HUES48 (cell line): ENCODE data around the gene SLC28A1.

Source experiments
- H3K27ac ChIP-seq: one replicate; pipeline ENCODE4 v1.7.0; 2013; ENCODE audit warnings: low read depth, low read length, inconsistent platforms
- H3K27me3 ChIP-seq: 2 replicates; pipeline ENCODE4 v1.6.1; 2013; ENCODE audit warnings: mild to moderate bottlenecking, low read length; ENCODE audit not compliant: control insufficient read depth, insufficient read depth
- H3K36me3 ChIP-seq: 2 replicates; pipeline ENCODE4 v1.6.1; 2013; ENCODE audit warnings: low read length; ENCODE audit not compliant: control insufficient read depth, insufficient read depth
- H3K4me1 ChIP-seq: 2 replicates; pipeline ENCODE4 v1.6.1; 2013; ENCODE audit warnings: mild to moderate bottlenecking, low read length; ENCODE audit not compliant: control insufficient read depth, insufficient read depth
- H3K4me3 ChIP-seq: 2 replicates; pipeline ENCODE4 v1.5.1; 2013; ENCODE audit warnings: mild to moderate bottlenecking, low read depth, low read length
- H3K9ac ChIP-seq: 2 replicates; pipeline ENCODE4 v1.6.1; 2013; ENCODE audit warnings: mild to moderate bottlenecking, low read depth, low read length, moderate library complexity
- H3K9me3 ChIP-seq: 2 replicates; pipeline ENCODE4 v1.6.1; 2013; ENCODE audit warnings: low read length; ENCODE audit not compliant: control insufficient read depth, insufficient read depth

SLC28A1 gene

DNA sequence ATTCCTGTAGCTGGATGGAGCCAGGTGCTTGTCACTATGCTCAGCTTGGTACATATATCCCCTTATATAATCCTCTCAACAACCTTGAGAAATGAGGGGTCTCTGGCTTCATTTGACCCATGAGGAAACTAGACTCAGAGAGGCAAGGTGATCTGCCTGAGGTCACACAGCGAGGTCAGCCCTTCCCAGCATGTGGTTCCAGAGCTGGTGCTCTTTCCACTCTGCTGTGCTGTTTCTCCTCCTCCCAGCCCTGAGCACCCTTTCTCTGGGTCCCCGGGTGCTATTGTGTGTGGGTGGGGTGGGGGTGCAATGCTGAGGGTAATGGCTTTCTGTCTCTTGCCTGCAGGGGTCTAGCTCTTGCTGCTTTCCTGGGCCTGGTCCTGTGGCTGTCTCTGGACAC, 19.3 kb downstream of the SLC28A1 start:
- H3K27ac ChIP-seq, result no peak overlapping the region
- no peak overlapping the region for H3K4me3 ChIP-seq
- no peaks in the 10 kb centered on the region for H3K4me1 ChIP-seq
- no peak overlapping the region for H3K9ac ChIP-seq
- no peaks in the 10 kb centered on the region for H3K9me3 ChIP-seq
- no peaks in the 10 kb centered on the region for H3K36me3 ChIP-seq
- H3K27me3 ChIP-seq, result no peaks in the 10 kb centered on the region

DNA sequence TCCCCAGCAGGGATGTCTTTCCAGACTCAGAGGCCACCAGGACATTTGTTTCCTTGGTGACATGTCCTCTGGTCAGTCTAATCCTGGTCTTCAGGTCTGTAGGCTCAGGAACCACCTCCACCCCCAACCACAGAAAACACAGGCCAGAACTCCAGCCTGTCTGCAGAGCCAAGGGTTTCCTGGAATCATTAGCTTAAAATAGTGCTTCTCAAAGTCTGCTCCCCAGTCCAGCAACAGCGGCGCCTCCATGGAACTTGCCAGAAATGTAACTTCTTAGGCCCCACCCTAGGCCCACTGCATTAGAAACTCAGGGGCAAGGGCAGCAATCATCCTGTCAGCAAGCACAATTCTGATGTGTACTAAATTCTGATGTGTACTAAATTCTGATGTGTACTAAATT, 20.0 kb downstream of the SLC28A1 start:
- Histone ChIP-seq H3K9ac (no peak overlapping the region), H3K36me3 (no peaks in the 10 kb centered on the region)

DNA sequence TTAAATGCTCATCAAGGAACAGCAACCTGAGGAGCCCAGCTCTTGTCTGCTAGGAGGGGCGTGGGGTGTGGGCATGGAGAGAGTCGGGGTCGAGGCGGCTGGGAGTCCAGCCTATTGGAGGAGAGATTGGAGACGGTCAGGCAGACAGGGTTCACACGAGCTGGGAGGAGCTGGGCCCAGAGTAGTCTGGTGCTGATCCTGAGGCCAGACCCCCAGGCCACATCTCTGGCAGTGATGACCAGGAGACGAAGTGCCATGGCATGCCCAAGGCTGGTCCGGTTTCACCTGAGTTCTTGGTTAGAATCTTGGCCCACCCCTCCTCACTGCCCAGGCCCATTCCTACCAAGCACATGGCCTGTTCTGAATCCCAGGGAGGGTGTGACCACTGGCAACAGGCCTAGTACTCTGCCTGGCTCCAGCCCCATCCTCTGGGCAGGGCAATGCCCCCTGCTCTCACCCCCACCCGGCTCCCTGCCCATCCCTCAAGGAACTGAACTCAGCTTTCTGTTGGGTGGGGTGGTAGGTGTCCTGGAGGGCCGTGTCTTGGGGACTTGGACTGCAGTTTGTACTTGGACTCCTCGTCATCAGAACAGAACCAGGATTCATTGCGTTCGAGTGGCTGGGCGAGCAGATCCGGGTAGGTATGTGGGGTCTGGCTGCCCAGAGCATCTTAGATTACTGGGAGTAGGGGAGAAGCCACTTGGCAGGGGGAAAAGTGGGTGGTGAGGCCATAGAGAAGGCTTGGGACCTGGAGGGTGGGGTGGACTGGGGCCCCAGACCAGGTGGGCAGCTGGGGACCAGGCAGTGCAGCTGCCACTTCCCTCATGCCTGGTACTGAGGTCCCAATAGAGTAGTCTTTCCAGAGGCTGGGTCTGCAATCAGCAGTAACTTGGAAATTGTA, 20.8 kb downstream of the SLC28A1 start:
- no peak overlapping the region for H3K9ac ChIP-seq
- no peak overlapping the region for H3K4me3 ChIP-seq
- no peaks in the 10 kb centered on the region for H3K36me3 ChIP-seq
- H3K27me3 ChIP-seq, result no peaks in the 10 kb centered on the region
- H3K4me1 ChIP-seq, result no peaks in the 10 kb centered on the region
- H3K9me3 ChIP-seq, result no peaks in the 10 kb centered on the region
- no peak overlapping the region for H3K27ac ChIP-seq

More for the DNA sequence above, 20.0 kb downstream of the SLC28A1 start:
- H3K27me3 ChIP-seq, result no peaks in the 10 kb centered on the region
- no peaks in the 10 kb centered on the region for H3K4me1 ChIP-seq
- no peaks in the 10 kb centered on the region for H3K9me3 ChIP-seq
- no peak overlapping the region for H3K27ac ChIP-seq
- no peak overlapping the region for H3K4me3 ChIP-seq

DNA sequence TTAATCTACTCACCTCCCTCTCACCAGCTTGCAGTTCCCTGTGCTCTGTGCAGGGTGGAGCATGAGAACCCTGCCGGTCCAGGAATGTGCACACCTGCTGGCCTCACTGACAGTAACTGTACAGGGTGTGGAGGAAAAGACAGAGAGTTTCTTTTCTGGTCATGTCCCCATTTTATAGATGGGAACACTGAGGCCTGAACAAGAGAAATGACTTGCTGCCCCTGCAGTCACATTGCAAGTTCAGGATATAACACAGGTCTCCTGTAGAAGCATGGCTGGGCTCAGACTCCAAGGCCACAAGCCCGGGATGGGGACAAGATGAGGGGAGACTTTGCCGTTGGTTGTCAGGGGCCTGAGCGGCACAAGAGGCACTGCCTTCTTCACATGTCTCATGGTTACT, 23.3 kb downstream of the SLC28A1 start:
- Histone ChIP-seq H3K27me3 (no peaks in the 10 kb centered on the region), H3K9ac (no peak overlapping the region), H3K27ac (no peak overlapping the region), H3K4me1 (no peaks in the 10 kb centered on the region), H3K36me3 (no peaks in the 10 kb centered on the region), H3K9me3 (no peaks in the 10 kb centered on the region), H3K4me3 (no peak overlapping the region)

DNA sequence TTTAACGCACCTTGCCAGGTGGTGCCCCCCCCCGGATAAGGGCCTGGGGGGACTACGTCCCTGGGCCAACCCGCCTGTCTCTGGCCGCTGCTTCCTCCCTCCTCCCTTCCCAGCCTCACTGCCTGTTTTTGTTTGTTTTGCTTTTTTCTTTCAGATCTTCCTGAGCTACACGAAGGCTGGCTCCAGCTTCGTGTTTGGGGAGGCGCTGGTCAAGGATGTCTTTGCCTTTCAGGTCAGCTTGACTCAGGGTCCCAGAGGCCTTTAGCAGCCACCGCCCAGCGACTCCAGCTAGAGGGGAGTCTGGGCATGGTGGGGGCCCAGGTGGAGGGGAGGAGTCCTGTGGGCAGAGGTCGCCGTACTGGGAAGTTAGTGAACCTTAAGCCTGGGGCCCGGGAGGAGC, 24.1 kb downstream of the SLC28A1 start:
- Histone ChIP-seq H3K4me3 (no peak overlapping the region), H3K9ac (no peak overlapping the region), H3K27ac (no peak overlapping the region), H3K4me1 (no peaks in the 10 kb centered on the region), H3K9me3 (no peaks in the 10 kb centered on the region), H3K36me3 (no peaks in the 10 kb centered on the region), H3K27me3 (no peaks in the 10 kb centered on the region)

DNA sequence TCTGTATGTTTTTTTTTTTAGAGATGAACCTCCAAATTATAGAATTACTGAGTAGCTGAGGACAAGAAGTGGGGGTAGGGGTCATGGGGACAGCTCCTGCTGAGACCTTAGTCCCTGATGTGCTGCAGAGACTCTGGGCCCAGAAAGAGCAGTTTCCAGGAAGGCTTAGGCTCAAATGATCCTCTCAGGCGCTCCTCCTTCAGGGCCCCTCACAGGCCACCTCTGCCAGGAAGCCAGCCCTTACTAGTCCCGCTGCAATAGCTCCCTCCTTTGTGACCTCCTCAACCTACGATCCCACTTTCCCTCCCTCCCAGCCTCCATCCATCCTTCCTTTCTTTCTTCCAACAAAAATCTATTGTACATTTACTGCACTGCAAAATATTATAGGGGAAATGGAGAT, 24.6 kb downstream of the SLC28A1 start:
- Histone ChIP-seq H3K27me3 (no peaks in the 10 kb centered on the region), H3K4me3 (no peak overlapping the region), H3K9me3 (no peaks in the 10 kb centered on the region), H3K27ac (no peak overlapping the region), H3K36me3 (no peaks in the 10 kb centered on the region), H3K9ac (no peak overlapping the region), H3K4me1 (no peaks in the 10 kb centered on the region)

DNA sequence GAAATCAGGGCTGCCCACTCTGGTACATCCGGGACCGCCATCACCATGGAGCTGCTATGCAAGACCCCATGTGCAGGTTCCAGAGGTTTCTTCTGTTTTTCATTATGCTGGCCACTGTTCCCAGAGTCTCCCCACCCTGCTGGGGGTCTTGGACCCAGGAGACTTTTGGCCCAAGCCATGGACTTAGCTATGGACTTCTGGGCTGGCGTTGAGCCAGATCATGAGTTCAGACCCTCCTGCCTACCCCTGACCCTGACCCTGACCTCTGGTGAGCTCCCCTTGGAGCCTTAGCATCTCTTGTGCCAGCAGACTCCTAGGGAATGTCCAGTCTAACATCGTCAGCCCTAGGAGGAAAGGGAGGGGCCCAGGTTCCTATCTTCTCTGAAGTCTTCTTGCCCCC, 25.3 kb downstream of the SLC28A1 start:
- Histone ChIP-seq H3K9ac (no peak overlapping the region), H3K36me3 (no peaks in the 10 kb centered on the region), H3K4me3 (no peak overlapping the region), H3K27me3 (no peaks in the 10 kb centered on the region), H3K4me1 (0 out of 2 replicates have a peak, but pooled peaks cover 1% of the 10 kb centered on the region), H3K9me3 (no peaks in the 10 kb centered on the region), H3K27ac (no peak overlapping the region)

DNA sequence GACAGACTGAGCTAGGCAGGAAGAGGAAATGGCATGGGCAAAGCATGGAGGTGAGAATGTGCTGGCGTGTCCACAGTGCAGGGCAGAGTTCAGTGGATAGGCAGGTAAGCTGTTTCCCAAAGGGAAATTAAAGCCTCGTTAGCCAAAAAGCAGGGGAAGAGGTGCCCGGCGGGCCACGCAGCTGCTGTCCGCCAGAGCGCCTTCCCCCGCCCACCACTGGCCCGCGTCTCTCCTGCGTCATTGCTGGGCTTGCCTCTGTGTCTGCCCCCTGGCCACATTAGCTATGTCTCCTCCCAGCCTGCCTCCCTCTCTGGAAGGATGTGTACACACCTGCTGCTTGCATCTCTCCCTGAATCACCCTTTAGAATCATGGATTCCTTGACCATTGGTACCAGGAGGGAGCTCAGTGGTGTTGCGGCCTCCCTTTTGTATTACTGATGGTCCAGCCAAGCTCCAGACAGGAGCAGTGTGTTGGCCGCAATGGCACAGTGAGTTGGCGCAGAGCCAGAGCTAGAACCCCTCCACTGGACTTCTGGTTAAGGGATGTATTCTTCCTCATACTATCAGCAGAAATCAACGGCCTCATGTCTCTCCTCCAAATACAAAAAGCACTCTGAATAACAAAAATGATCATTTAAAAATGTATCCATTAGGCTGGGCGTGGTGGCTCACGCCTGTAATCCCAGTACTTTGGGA, 26.6 kb downstream of the SLC28A1 start:
- no peaks in the 10 kb centered on the region for H3K36me3 ChIP-seq
- no peak overlapping the region for H3K4me3 ChIP-seq
- H3K9ac ChIP-seq, result no peak overlapping the region
- no peak overlapping the region for H3K27ac ChIP-seq
- H3K27me3 ChIP-seq, result no peaks in the 10 kb centered on the region
- 0 out of 2 replicates have a peak, but pooled peaks cover 3% of the 10 kb centered on the region for H3K4me1 ChIP-seq
- H3K9me3 ChIP-seq, result no peaks in the 10 kb centered on the region

DNA sequence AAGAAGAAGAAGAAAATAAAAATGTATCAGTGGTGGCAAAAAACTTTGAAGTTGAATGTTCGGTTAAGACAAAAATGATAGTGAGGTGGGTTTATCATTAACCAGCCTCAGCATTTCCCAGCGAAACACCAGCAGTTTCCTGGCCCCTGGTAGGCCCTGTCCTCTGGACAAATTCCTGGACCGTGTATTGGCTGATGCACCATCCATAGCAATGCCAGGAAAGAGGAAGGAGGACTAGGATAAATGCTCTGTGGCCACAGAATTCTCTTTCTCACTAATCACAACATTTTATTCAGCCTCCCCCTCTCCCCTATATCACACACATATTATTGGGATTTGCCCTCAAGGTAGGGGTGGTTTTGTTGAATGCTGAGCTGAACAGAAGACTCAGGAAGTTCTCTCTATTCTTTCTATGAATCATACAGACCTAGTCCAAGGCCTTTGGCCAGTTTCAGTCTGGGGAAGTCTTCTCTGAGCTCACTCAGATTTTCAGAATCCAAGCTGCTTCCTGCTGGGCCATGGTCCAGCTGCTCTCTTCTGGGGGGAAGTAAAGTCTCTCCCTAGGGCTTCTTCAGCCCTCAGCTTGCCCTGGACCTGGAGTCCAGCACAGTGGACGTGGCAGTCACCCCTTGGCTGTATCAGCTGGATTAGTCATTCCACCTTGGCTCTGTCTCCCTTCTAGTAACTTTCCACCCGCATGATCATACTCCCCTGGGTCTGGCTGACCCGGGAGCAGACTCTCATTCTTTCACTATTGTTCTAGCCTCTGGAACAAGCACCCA, 27.6 kb downstream of the SLC28A1 start:
- Histone ChIP-seq H3K36me3 (no peaks in the 10 kb centered on the region), H3K27me3 (no peaks in the 10 kb centered on the region), H3K9ac (no peak overlapping the region), H3K4me3 (no peak overlapping the region), H3K4me1 (0 out of 2 replicates have a peak, but pooled peaks cover 3% of the 10 kb centered on the region), H3K9me3 (no peaks in the 10 kb centered on the region), H3K27ac (no peak overlapping the region)

DNA sequence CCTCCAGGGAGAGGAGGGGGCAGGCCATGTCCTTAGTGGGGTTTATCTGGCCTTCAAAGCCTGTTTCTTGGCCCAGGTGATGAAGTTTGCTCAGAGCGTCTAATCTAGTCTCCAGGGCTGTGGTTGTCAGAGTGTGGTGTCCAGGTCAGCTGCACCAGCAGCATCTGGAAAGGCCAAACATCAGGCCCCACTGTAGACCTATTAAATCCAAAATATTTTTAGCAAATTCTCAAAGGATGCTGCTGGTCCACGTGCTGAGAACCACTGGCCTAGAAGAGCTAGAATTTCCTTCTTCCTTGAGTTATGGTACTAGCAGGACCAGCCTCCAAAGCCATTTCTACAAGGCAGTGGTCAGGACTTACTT, 28.9 kb downstream of the SLC28A1 start:
- no peaks in the 10 kb centered on the region for H3K36me3 ChIP-seq
- 0 out of 2 replicates have a peak, but pooled peaks cover 3% of the 10 kb centered on the region for H3K4me1 ChIP-seq
- H3K9ac ChIP-seq, result no peak overlapping the region
- H3K27me3 ChIP-seq, result no peaks in the 10 kb centered on the region
- H3K9me3 ChIP-seq, result no peaks in the 10 kb centered on the region
- H3K27ac ChIP-seq, result no peak overlapping the region
- no peak overlapping the region for H3K4me3 ChIP-seq
